Neural progenitor cell (in vitro differentiated cells): ENCODE data around the gene TCHH.

ENCODE experiments used
- EZH2phosphoT487 ChIP-seq: fragments of 200-600 bp; sonication (generic); IDR thresholded peaks from 2 replicates; pipeline ENCODE4 v1.6.1; 2017; ENCODE audit warnings: antibody characterized with exemption
- TF ChIP-seq, protein P1 (sequence below): fragments of 200-600 bp; sonication (generic); IDR thresholded peaks from 2 replicates; pipeline ENCODE4 v1.5.1; 2017; ENCODE audit warnings: antibody characterized with exemption, mild to moderate bottlenecking

DNA sequence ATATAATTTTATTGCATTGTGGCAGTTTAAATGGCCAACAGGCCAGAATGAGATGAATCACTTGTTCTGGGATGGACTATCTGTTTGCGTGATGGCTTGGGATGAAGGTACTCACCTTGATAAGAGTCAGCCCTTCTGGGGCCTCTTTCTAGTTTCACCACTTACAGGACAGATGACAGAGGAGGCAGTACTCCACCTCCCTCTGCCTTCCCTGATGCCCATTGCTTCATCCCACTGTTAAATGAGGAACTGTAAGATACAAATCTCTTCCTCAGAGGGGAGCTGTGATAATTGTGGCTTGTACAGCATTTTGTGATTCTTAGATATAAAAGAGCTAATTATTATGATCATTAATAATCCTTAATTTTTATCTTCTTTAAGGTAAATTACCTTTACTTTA, 3.7 kb upstream of the TCHH start:
- TF ChIP-seq, protein P1, sequence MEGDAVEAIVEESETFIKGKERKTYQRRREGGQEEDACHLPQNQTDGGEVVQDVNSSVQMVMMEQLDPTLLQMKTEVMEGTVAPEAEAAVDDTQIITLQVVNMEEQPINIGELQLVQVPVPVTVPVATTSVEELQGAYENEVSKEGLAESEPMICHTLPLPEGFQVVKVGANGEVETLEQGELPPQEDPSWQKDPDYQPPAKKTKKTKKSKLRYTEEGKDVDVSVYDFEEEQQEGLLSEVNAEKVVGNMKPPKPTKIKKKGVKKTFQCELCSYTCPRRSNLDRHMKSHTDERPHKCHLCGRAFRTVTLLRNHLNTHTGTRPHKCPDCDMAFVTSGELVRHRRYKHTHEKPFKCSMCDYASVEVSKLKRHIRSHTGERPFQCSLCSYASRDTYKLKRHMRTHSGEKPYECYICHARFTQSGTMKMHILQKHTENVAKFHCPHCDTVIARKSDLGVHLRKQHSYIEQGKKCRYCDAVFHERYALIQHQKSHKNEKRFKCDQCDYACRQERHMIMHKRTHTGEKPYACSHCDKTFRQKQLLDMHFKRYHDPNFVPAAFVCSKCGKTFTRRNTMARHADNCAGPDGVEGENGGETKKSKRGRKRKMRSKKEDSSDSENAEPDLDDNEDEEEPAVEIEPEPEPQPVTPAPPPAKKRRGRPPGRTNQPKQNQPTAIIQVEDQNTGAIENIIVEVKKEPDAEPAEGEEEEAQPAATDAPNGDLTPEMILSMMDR: no peak
- no peak for TF ChIP-seq EZH2phosphoT487
